Activated T-helper 1 cell treated with anti-CD3 and anti-CD28 coated beads, Interleukin-2, amount 50 U/mL, for 16 hours (primary cell): ENCODE measurements around the gene COL19A1.
"Not testable (repeated sequence)": the region's sequence is repeated elsewhere in the genome, so short reads cannot be mapped to it uniquely, and the experiment has no call there.

Source experiments
- DNase-seq, 2 donors: peaks; one replicate each; pipeline ENCODE4 v3.0.0-alpha.2; 2020; ENCODE audit warnings: low read depth in 1 of 2, low spot score in 1 of 2

COL19A1 gene

DNA sequence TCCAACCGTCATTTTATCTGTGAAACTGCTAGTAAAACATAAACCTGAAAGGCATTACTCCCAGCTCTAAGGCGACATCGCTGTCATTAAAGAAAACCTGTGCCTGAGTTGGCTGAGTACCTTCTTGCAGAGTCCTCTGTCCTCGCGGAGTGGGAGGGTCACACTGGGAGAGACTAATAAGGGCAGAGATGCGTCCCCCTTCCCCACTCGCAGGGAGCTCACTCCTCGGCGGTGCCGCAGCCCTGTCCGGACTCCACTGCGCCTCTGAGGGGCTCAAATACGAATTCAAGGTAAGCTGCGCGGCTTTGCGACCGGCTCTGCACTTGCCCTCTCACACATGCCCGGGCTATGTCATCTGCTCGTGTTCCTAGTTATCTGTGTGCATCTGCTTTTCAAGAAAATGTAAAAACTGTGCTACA, at the start of gene COL19A1:
TSS of gene COL19A1 (plus strand) at position 206 of the 419 bp plus-strand sequence. CDS start 13,012 bp downstream, outside the sequence.
- DNase-seq = peak; percentile 7 to 8

- no peak for DNase-seq
Measured at GRCh38 chr6:69816569-69816968, 49.8 kb upstream of the COL19A1 start.

- no peak for DNase-seq
Measured at GRCh38 chr6:69817358-69817757, 49.0 kb upstream of the COL19A1 start.

- no peak for DNase-seq
Measured at GRCh38 chr6:69818223-69818930, 48.0 kb upstream of the COL19A1 start.

- no peak for DNase-seq
Measured at GRCh38 chr6:69819138-69819537, 47.2 kb upstream of the COL19A1 start.

DNA sequence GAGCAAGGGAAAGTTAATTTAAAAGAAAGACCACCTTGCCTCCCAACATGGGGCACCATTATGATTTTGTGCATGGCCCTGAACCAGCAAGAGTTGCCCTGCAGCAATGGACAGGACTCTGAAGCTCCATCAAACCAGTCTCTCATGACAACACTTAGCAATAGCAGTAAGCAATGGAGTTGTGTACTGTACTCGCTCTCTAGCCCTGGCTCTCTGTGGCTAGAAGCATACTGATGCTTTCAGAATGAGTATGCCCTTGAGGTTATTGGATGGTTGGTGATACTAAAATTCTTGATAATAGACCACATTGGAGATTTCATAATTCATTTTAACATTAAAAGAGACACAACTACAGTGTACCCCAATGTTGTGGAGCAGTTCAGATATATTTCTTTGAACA, 46.3 kb upstream of the COL19A1 start:
- no peak for DNase-seq

GRCh38 chr6:69820438-69820837, 45.9 kb upstream of the COL19A1 start:
- DNase-seq = no peak

DNA sequence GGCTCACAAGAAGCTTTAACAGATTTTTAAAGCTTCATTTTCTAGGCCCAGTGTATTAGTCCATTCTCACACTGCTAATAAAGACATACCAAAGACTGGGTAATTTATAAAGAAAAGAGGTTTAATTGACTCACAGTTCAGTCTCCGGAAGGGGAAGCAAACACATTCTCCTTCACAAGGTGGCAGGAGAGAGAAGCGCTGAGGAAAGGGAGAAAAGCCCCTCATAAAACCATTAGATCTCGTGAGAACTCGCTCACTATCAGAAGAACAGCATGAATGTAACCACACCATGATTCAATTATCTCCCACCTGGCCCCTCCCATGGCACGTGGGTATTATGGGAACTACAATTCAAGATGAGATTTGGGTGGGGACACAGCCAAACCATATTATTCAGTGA, 42.0 kb upstream of the COL19A1 start:
- not testable (repeated sequence) for DNase-seq

- DNase-seq = no peak
Measured at GRCh38 chr6:69825904-69826303, 40.5 kb upstream of the COL19A1 start.

- no peak for DNase-seq
Measured at GRCh38 chr6:69827276-69827893, 39.0 kb upstream of the COL19A1 start.

GRCh38 chr6:69832558-69832957, 33.8 kb upstream of the COL19A1 start:
- DNase-seq = no peak

- DNase-seq = no peak
Measured at GRCh38 chr6:69835414-69836179, 30.8 kb upstream of the COL19A1 start.

DNA sequence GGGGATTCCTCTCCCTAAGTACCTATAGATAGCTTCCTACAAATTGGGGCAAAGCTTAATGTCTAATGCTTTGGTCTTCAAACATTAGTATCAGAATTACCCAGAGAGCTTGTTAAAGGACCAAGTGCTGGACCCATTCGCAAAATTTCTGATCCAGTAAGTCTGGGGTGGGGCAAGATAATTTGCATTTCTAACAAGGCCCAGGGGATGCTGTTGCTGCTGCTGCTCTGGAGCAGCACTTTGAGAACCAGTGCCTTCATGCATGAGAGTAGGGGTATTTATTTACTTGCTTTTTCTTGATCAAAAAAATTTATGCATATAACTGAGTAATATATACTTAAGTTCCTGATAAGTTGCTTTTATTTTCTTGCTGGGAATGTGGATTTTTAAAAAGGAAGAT, 24.5 kb upstream of the COL19A1 start:
- DNase-seq = no peak

GRCh38 chr6:69843189-69843588, 23.2 kb upstream of the COL19A1 start:
- no peak for DNase-seq

- DNase-seq = no peak
Measured at GRCh38 chr6:69846312-69846711, 20.0 kb upstream of the COL19A1 start.

DNA sequence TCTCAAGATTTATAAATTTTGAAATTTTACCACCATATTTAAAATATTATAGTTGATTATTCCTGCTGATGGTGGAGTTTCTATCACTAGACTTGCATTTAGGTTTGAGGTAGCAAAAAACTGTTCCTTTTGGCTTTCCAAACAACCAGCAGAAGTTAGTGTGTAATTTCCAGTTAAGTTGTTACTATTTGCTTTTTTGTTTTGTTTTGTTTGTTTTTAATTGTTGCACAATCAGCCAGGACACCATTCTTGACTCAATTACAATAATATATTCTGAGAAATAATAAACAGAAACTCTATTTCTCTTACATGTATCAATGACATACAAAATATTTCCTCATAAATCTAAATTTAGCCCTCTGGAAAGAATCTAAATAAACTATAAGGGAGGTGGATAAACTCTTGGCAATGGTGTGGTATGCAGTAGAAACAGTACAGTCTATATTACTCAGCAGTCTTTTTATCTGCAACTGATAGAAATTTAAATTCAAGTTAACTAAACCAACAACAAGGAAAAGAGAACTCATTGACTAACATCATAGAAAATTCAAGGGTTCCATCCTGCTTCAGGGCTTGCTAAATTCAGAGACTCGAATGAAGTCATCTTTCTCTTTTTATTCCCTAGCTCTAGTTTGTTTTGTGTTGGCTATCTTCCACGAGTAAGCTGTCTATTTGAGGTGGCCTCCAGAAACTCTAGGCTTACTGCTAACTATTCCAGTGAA, 19.4 kb upstream of the COL19A1 start:
- DNase-seq = no peak

GRCh38 chr6:69847492-69847788, 18.9 kb upstream of the COL19A1 start:
- no peak for DNase-seq

DNA sequence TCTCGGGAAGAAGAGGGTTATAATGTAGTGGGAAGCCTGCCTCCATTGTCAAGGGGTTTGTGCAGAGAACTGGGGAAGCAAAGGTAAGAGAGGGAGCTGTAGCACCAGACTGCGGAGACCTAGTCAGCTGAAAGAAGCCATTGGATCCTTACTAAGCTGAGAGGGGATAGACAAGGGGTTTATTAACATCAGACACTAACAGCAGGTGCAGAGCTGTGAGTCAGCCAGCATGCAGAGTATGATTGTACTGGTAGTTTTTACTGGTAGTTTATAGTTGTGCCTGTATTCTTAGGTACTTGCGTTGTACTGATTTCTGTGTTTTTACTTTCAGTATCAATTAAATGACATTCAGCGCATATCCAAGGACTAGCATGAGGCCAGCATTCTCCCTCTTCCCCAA, 17.8 kb upstream of the COL19A1 start:
- DNase-seq = no peak

- DNase-seq = no peak
Measured at GRCh38 chr6:69852706-69853105, 13.7 kb upstream of the COL19A1 start.

DNA sequence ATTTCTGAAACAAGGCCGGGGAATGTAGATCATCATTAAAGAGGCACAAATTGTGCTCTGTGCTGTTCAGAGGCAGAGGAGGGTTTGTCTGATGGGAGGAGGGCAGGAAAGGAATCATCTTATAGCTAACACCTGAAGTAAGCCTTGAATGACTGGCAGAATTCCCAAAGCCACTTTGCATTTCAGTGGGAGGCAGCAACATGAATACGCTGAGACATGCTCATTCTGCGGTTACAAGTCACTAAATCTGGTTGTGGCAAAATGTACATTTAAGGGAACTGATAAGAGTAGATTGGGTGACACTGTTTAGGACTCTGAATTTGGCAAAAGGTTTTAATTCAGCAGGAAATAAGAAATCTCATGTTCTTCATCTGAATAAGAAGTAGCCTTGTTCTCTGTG, 4.4 kb upstream of the COL19A1 start:
- DNase-seq = no peak

- no peak for DNase-seq
Measured at GRCh38 chr6:69863766-69864165, 2.6 kb upstream of the COL19A1 start.

- DNase-seq = no peak
Measured at GRCh38 chr6:69865126-69865525, 1.2 kb upstream of the COL19A1 start.
